GM18507 (cell line): ENCODE results near the gene HBD.
"Not testable (repeated sequence)": the region's sequence is repeated elsewhere in the genome, so short reads cannot be mapped to it uniquely, and the experiment has no call there.

ENCODE experiments used
- DNase-seq: peaks from one replicate; pipeline ENCODE4 v3.0.0; 2011; ENCODE audit warnings: low read depth; ENCODE audit not compliant: insufficient read length; ENCODE audit errors: extremely low spot score
- FAIRE-seq: peaks from 2 replicates; lab custom pipeline; 2011; peaks lifted over from hg19 to GRCh38; lab: Jason Lieb, UNC

HBD gene

DNA sequence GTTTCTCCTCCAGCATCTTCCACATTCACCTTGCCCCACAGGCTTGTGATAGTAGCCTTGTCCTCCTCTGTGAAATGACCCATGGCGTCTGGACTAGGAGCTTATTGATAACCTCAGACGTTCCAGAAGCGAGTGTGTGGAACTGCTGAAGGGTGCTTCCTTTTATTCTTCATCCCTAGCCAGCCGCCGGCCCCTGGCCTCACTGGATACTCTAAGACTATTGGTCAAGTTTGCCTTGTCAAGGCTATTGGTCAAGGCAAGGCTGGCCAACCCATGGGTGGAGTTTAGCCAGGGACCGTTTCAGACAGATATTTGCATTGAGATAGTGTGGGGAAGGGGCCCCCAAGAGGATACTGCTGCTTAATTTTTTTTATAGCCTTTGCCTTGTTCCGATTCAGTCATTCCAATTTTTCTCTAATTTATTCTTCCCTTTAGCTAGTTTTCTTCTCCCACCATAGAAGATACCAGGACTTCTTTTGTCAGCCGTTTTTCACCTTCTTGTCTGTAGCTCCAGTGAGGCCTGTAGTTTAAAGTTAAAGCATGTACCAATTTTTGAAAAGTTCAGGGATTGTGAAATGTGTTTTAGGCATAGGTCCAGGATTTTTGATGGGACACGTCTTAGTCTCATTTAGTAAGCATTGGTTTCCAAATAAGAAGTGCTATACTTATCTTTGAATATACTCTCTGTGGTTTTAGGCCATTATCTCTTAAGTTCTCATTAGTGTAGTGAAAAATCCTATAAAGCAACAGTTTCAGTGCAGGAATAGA, 20.5 kb upstream of the HBD start, which contains the start of gene HBG2:
Gene HBG2, minus strand, starts transcription at position 136 of the 768 bp plus-strand sequence. Its CDS starts 53 bp downstream, at position 83.
- DNase-seq, FAIRE-seq: not testable (repeated sequence)

GRCh38 chr11:5254023-5254422, 19.7 kb upstream of the HBD start:
- not testable (repeated sequence) for FAIRE-seq, DNase-seq

- DNase-seq, FAIRE-seq: not testable (repeated sequence)
Measured at GRCh38 chr11:5253440-5253839, 19.2 kb upstream of the HBD start.

GRCh38 chr11:5252919-5253265, 18.6 kb upstream of the HBD start:
- no peak for FAIRE-seq
- DNase-seq, result no peak

DNA sequence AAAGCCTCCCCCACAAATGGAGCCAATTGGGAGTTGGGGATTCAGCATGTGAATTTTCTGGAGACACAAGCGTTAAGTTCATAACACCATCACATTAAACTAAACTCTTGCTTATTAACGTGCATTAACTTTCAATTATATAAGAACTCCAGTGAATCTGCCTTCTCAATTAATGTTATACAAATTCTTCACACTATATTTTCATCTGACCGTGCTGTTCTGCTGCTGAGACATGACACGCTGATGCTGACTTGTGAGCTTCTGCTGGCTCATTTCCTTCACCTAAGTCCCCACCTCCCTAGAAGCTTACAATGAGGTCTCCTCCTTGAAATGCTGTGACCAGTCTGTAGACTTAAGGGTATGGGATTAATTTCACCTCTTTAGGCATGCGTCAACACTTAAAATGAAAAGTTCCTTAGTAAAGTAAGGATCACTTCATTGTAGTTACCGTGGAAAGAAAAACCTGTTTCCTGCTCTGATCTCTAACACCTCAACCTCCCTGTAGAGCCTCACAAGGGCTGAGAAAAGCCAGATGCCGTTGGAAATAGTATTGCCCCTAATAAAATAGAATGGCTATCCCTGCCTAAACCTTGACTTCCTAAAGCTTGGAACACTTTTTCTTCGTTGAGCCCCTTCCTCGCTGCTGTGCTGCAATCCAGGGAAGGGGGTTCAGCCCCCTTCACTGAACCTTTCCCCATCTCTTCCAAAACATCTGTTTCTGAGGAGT, 18.1 kb upstream of the HBD start:
- DNase-seq, result no peak
- FAIRE-seq, result no peak

GRCh38 chr11:5251746-5252145, 17.5 kb upstream of the HBD start:
- DNase-seq, result no peak
- FAIRE-seq, result no peak

DNA sequence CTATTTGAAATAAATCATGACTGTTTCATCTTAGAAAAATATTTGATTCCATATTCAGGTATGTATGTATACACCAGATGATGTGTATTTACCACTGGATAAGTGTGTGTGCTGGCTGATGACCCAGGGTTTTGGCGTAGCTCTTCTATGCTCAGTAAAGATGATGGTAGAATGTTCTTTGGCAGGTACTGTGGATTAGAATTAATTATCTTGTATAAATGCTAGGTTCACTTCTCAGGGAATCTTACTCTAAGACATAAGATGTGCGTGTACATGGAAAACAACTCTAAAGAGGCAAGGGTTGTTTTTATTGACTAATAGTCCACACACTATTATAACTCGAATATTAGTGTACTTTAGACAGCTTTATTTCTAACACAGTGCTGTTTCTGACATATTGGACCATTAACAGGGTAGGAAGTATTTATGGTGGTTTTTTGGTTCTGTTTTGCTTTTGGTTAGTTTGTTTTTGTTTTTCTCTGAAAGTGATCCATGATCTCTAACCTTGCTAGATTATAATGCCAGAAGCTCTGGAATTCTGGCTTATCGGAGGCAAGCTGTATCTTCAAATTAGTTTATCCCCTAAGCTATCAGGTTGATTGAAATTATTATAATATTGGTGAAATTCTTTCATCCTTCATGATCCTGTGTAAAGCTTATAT, 16.4 kb upstream of the HBD start:
- FAIRE-seq, result no peak
- no peak for DNase-seq

GRCh38 chr11:5249807-5250396, 15.6 kb upstream of the HBD start, which contains the start of gene HBG1:
Gene HBG1 (minus strand): TSS chr11:5249857. CDS start chr11:5249804, 53 bp downstream.
- FAIRE-seq, DNase-seq: not testable (repeated sequence)

DNA sequence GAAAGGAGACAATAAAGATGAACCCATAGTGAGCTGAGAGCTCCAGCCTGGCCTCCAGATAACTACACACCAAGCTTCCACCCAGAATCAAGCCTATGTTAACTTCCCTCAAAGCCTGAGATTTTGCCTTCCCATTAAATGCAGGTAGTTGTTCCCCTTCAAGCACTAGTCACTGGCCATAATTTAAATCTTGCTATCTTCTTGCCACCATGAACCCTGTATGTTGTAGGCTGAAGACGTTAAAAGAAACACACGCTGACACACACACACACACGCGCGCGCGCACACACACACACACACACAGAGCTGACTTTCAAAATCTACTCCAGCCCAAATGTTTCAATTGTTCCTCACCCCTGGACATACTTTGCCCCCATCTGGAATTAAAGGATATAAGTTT, 14.2 kb upstream of the HBD start:
- not testable (repeated sequence) for FAIRE-seq, DNase-seq

DNA sequence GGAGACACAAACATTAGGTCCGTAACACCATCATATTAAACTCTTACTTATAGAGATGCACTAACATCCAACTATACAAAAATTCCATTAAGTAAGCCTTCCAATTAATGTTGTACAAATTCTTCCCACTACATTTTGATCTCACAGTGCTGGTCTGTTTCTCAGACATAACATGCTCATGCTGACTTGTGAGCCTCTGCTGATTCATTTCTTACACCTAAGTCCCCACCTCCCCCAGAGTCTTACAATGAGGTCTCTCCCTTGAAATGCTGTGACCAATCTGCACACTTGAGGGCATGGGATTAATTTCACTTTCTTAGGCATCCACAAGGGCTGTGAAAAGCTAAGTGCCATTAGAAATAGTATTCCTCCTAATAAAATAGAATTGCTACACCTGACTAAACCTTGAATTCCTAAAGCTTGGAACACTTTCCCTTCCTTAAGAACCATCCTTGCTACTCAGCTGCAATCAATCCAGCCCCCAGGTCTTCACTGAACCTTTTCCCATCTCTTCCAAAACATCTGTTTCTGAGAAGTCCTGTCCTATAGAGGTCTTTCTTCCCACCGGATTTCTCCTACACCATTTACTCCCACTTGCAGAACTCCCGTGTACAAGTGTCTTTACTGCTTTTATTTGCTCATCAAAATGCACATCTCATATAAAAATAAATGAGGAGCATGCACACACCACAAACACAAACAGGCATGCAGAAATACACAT, 13.3 kb upstream of the HBD start:
- DNase-seq (no peak), FAIRE-seq (no peak)

- no peak for DNase-seq
- FAIRE-seq, result no peak
Measured at GRCh38 chr11:5246772-5247471, 12.6 kb upstream of the HBD start.

DNA sequence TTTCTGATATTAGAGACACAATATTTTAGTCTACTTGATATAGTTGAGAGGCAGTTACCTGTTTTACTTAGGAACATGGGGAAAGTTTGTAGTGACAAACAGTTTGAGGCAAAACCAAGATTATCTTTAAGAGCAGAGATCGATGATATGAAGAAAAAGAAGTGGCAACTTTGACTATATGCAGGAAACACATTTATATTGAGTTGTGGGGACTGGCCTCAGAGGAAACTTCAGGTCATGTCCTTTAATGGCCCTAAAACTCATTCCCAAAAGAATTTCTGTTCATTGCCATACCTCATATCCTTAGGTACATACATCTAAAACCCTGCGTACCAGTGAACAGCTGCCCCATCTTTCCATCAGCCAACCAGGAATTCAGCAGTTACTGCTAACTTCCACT, 10.9 kb upstream of the HBD start:
- FAIRE-seq, result no peak
- no peak for DNase-seq

DNA sequence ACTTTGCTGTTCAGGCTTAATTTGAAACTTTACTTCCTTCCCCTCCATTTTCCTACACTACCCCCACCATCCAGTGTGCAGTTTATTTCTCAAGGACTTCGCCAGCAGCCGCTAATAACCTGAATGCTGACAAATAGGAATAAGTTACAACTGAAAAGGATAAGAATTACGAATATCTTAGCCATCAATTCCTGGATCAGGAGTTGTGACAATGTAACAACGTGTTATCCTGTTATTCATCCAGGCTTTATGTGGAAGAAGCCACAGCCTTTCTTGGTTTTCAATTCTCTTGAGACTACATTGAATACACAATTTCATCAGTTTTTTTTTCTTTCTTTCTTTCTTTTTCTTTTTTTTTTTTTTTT, 9.5 kb upstream of the HBD start:
- DNase-seq (no peak), FAIRE-seq (no peak)

DNA sequence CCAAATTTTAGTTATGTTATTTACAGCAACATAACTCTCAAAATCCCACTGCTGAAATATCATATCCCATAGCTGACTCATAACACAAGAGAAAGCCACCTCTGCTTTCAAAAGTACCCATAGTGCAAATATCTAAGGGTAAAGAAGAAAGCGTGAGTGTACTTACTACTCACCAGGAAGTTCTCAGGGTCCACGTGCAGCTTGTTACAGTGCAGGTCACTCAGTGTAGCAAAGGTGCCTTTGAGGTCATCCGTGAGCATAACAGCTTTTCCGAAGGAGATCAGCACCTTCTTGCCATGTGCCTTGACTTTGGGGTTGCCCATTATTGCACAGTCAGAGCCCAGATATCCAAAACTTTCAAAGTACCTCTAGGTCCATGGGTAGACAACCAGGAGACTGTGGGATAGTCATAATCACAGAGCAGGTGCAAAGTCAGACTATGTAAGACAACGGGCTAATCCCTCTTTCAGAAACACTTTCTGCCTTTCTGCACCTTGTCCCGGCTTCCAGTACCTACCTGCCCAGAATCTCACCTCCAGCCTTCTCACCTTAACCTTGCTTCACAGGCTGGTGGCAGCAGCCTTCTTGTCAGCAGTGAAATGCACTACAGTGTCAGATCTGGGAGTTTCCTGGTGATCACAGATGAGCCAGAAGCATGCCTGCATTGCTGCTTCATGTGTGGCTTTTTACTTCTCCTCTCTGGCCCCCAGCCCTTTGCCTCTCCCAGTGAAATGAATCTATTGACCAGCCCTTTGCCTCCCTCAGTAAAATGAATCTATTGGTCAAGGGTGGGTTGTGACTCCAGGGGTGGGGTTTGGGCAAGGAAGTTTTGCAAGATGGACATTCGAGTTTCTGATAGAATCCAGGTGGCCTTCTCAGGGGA, 8.9 kb upstream of the HBD start:
- no peak for DNase-seq

GRCh38 chr11:5242208-5242607, 7.9 kb upstream of the HBD start:
- no peak for FAIRE-seq
- no peak for DNase-seq

More for the DNA sequence above, 8.9 kb upstream of the HBD start:
- FAIRE-seq, result peak; percentile 18

- no peak for FAIRE-seq
Measured at GRCh38 chr11:5241458-5241857, 7.2 kb upstream of the HBD start.

GRCh38 chr11:5240458-5240857, 6.2 kb upstream of the HBD start:
- DNase-seq (no peak), FAIRE-seq (no peak)

More at GRCh38 chr11:5241458-5241857, 7.2 kb upstream of the HBD start:
- no peak for DNase-seq

DNA sequence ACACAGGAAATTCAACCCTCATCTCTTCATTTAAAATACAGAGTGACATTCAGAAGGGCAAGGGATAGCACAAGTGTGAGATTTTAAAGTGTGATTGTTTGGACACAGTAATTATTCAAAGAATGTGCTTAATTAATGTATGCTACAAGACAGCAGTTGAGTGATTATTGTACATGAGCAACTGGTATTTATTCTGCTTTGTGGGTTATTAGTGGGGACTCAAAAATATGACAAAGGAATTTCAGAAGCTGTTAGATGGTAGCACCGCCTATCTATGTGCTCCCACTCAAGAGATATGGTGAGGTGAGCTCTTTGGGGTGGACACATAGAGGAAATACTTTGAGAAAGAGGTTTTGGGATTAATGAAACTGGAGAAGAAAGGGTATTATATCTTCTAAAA, 5.8 kb upstream of the HBD start:
- no peak for DNase-seq
- no peak for FAIRE-seq
